Keratinocyte (primary cell): ENCODE results near the gene KRT3. TPM values are rescaled to one million over a fixed set of nuclear protein-coding genes. Genes with fewer than 3 reads are reported as not detected.

Experiments used
- DNase-seq: peaks from one replicate; pipeline ENCODE4 v3.0.0-alpha.2; 2011; ENCODE audit warnings: low read depth, missing footprints, low spot score
- FAIRE-seq: peaks from 2 replicates; lab custom pipeline; 2011; peaks lifted over from hg19 to GRCh38; lab: Jason Lieb, UNC
- H2AFZ ChIP-seq: 2 replicates; pipeline ENCODE4 v1.6.0; 2012; ENCODE audit warnings: low read length, control low read depth, inconsistent platforms; ENCODE audit not compliant: control insufficient read depth
- H3K27ac ChIP-seq: 2 replicates; pipeline ENCODE4 v1.5.1; 2011; ENCODE audit warnings: low read length; ENCODE audit not compliant: control insufficient read depth, insufficient read depth
- H3K27me3 ChIP-seq: 3 replicates; pipeline ENCODE4 v1.6.0; 2011; ENCODE audit warnings: low read length; ENCODE audit not compliant: control insufficient read depth, insufficient read depth; ENCODE audit errors: extremely low read depth
- H3K36me3 ChIP-seq, 2 experiments: 2 replicates in 1 of 2; 3 replicates in 1 of 2; pipeline ENCODE4 v1.5.1; 2011; ENCODE audit warnings: low read length in 2 of 2, mild to moderate bottlenecking in 1 of 2; ENCODE audit not compliant: control insufficient read depth in 2 of 2, insufficient read depth in 2 of 2; ENCODE audit errors: extremely low read depth in 1 of 2
- H3K4me1 ChIP-seq: 3 replicates; pipeline ENCODE4 v1.5.1; 2011; ENCODE audit warnings: low read length; ENCODE audit not compliant: control insufficient read depth, insufficient read depth; ENCODE audit errors: extremely low read depth
- H3K4me2 ChIP-seq: 3 replicates; pipeline ENCODE4 v1.6.0; 2011; ENCODE audit warnings: low read depth, low read length; ENCODE audit not compliant: control insufficient read depth, insufficient read depth; ENCODE audit errors: extremely low read depth
- H3K4me3 ChIP-seq, 3 experiments: fragments of 200-600 bp in 1 of 3; sonication (generic) in 1 of 3; 2 replicates in 2 of 3; 3 replicates in 1 of 3; pipeline ENCODE4 v1.5.1; 2011 to 2016; ENCODE audit warnings: low read length in 3 of 3, mild to moderate bottlenecking in 3 of 3, control low read depth in 2 of 3, inconsistent platforms in 1 of 3, low read depth in 1 of 3, mixed read lengths in 1 of 3, mixed run types in 1 of 3, moderate library complexity in 1 of 3; ENCODE audit not compliant: control insufficient read depth in 2 of 3, insufficient read depth in 2 of 3; ENCODE audit errors: extremely low read depth in 1 of 3
- H3K79me2 ChIP-seq: 2 replicates; pipeline ENCODE4 v1.6.0; 2012; ENCODE audit warnings: low read length; ENCODE audit not compliant: control insufficient read depth, insufficient read depth
- H3K9ac ChIP-seq: 3 replicates; pipeline ENCODE4 v1.6.0; 2011; ENCODE audit warnings: low read length; ENCODE audit not compliant: control insufficient read depth, insufficient read depth; ENCODE audit errors: extremely low read depth
- H3K9me1 ChIP-seq: 3 replicates; pipeline ENCODE4 v1.6.0; 2011; ENCODE audit warnings: low read length; ENCODE audit not compliant: control insufficient read depth, insufficient read depth; ENCODE audit errors: extremely low read depth
- H3K9me3 ChIP-seq: 2 replicates; pipeline ENCODE4 v1.5.1; 2012; ENCODE audit warnings: low read depth, low read length; ENCODE audit not compliant: control insufficient read depth
- H4K20me1 ChIP-seq: 3 replicates; pipeline ENCODE4 v1.6.0; 2011; ENCODE audit warnings: low read length; ENCODE audit not compliant: control insufficient read depth, insufficient read depth; ENCODE audit errors: extremely low read depth
- CTCF ChIP-seq, 3 experiments: IDR thresholded peaks in 1 of 3; conservative IDR thresholded peaks in 1 of 3; optimal IDR thresholded peaks in 1 of 3; 2 replicates in 2 of 3; 3 replicates in 1 of 3; pipeline versions ENCODE3 to v1.5.1; 2011; ENCODE audit warnings: low read length in 3 of 3, mild to moderate bottlenecking in 3 of 3, moderate library complexity in 2 of 3, control low read depth in 1 of 3, inconsistent platforms in 1 of 3; ENCODE audit not compliant: insufficient read depth in 2 of 3; ENCODE audit errors: extremely low read depth in 1 of 3
- EZH2 ChIP-seq: IDR thresholded peaks from one replicate; pipeline ENCODE4 v1.6.1; 2012; ENCODE audit warnings: inconsistent platforms, mild to moderate bottlenecking, low read length, moderate library complexity
- dilution Hi-C: fragments of 300-500 bp; cut with MboI; formaldehyde crosslinking; loops from one replicate; pipeline ENCODE4 v1.7.0; 2020; ENCODE audit warnings: low sequenced_read_pairs; ENCODE audit not compliant: extremely low pct_ligation_motif_present
- polyA plus RNA-seq, 5 experiments: library from polyadenylated mRNA; depleted of rRNA in 3 of 5; stranded (reverse) in 3 of 5; stranded (forward) in 1 of 5; unstranded in 1 of 5; fragments of >200 nt; gene quantifications; 1 replicate in 1 of 5; 2 replicates in 3 of 5; 3 replicates in 1 of 5; pipeline versions ENCODE4 v1.2.1 to v1.2.3, GENCODE V29; 2011 to 2012; ENCODE audit warnings: missing spikeins in 2 of 5, low read depth in 1 of 5, low replicate concordance in 1 of 5

Gene KRT3
- polyA plus RNA-seq, 1 donor (not counting 4 experiments of a cell fraction or from before 2014, with no cell fraction given) = 0.29 TPM

GRCh38 chr12:52826611-52827498 lies 30.9 kb upstream of the KRT3 start:
- TF ChIP-seq EZH2 (no peak), CTCF (optimal IDR thresholded peaks at IDR 0.05 in 1 of 3, IDR thresholded peaks at IDR 0.05 in 1 of 3, conservative IDR thresholded peaks at IDR 0.05 in 1 of 3; ENCODE audit: extremely low read depth in 1 of 3, insufficient read depth in 2 of 3, low read length in 3 of 3) (no peak)
- dilution Hi-C loops = no loop called here
- Histone ChIP-seq H3K27me3 (no peaks in the 10 kb centered on the region), H3K36me3 (no peaks in the 10 kb centered on the region), H3K9ac (no peak overlapping the region), H3K79me2 (no peaks in the 10 kb centered on the region), H3K9me1 (no peaks in the 10 kb centered on the region), H3K4me2 (no peak overlapping the region), H3K9me3 (no peaks in the 10 kb centered on the region), H3K27ac (no peak overlapping the region), H3K4me3 (no peak overlapping the region), H3K4me1 (no peaks in the 10 kb centered on the region), H2AFZ (no peak overlapping the region), H4K20me1 (no peaks in the 10 kb centered on the region)
- DNase-seq (no peak), FAIRE-seq (no peak)

GRCh38 chr12:52825961-52826360 lies 30.0 kb upstream of the KRT3 start:
- no peak for FAIRE-seq

More at GRCh38 chr12:52825961-52826360, 30.0 kb upstream of the KRT3 start:
- H3K79me2 ChIP-seq = no peaks in the 10 kb centered on the region
- DNase-seq = no peak
- H3K9me3 ChIP-seq = no peaks in the 10 kb centered on the region
- TF ChIP-seq EZH2 = no peak
- TF ChIP-seq CTCF (optimal IDR thresholded peaks at IDR 0.05 in 1 of 3, IDR thresholded peaks at IDR 0.05 in 1 of 3, conservative IDR thresholded peaks at IDR 0.05 in 1 of 3; ENCODE audit: extremely low read depth in 1 of 3, insufficient read depth in 2 of 3, low read length in 3 of 3) = no peak
- peaks cover 1% of the 10 kb centered on the region for H4K20me1 ChIP-seq
- no peak overlapping the region for H3K4me3 ChIP-seq
- no peaks in the 10 kb centered on the region for H3K36me3 ChIP-seq
- H3K9ac ChIP-seq = no peak overlapping the region
- no peak overlapping the region for H2AFZ ChIP-seq
- H3K4me1 ChIP-seq = no peaks in the 10 kb centered on the region
- no peak overlapping the region for H3K4me2 ChIP-seq
- H3K27ac ChIP-seq = no peak overlapping the region
- dilution Hi-C loops = no loop called here
- H3K27me3 ChIP-seq = peaks cover 2% of the 10 kb centered on the region
- H3K9me1 ChIP-seq = no peaks in the 10 kb centered on the region
